K562 (cell line): ENCODE data around the gene CREB3L1. TPM values are rescaled to one million over a fixed set of nuclear protein-coding genes. Genes with fewer than 3 reads are reported as not detected.

Source experiments
- DACH1 ChIP-seq: fragments of 450-650 bp; IDR thresholded peaks from 2 replicates; pipeline ENCODE4 v1.6.1; 2018; ENCODE audit not compliant: partially characterized antibody
- ESRRB ChIP-seq: fragments of 250-450 bp; sonication (Bioruptor Pico); IDR thresholded peaks from 2 replicates; pipeline ENCODE4 v1.5.0; 2020; ENCODE audit warnings: mild to moderate bottlenecking, moderate library complexity, borderline replicate concordance
- ETV1 ChIP-seq: fragments of 450-650 bp; conservative IDR thresholded peaks from 2 replicates; pipeline ENCODE4 v1.6.1; 2016; ENCODE audit warnings: missing genetic modification characterization, control low read depth, low read depth, missing compliant biosample characterization
- FOS ChIP-seq: IDR thresholded peaks from 3 replicates; pipeline ENCODE4 v1.6.1; 2011; ENCODE audit not compliant: insufficient read length; ENCODE audit errors: extremely low read depth
- FUS ChIP-seq: fragments of 200-400 bp; formaldehyde crosslinking; optimal IDR thresholded peaks from 2 replicates; pipeline ENCODE3; 2017; ENCODE audit warnings: low read depth, low read length
- HDAC2 ChIP-seq: fragments of 450-650 bp; IDR thresholded peaks from 2 replicates; pipeline ENCODE4 v1.6.1; 2016; ENCODE audit warnings: mild to moderate bottlenecking
- KLF16 ChIP-seq: IDR thresholded peaks from 2 replicates; pipeline ENCODE4 v1.6.1; 2016; ENCODE audit warnings: antibody characterized with exemption
- MEIS2 ChIP-seq: fragments of 450-650 bp; IDR thresholded peaks from 2 replicates; pipeline ENCODE4 v1.6.1; 2014; ENCODE audit warnings: mild to moderate bottlenecking; ENCODE audit not compliant: partially characterized antibody
- NCOA4 ChIP-seq: fragments of 450-650 bp; IDR thresholded peaks from 2 replicates; pipeline ENCODE4 v1.6.1; 2018; ENCODE audit warnings: mild to moderate bottlenecking; ENCODE audit not compliant: partially characterized antibody
- RBM17 ChIP-seq: fragments of 200-400 bp; formaldehyde crosslinking; IDR thresholded peaks from 2 replicates; pipeline ENCODE4 v1.6.1; 2017; ENCODE audit warnings: low read depth, mild to moderate bottlenecking, low read length, borderline replicate concordance
- ZC3H4 ChIP-seq: sonication (generic); formaldehyde crosslinking; IDR thresholded peaks from 2 replicates; pipeline ENCODE4 v1.9.0; 2021; ENCODE audit warnings: missing genetic modification reagents, borderline replicate concordance
- ZFP30 ChIP-seq: fragments of 250-450 bp; sonication (Bioruptor Pico); IDR thresholded peaks from 2 replicates; pipeline ENCODE4 v1.8.0; 2022; ENCODE audit warnings: moderate library complexity, mild to moderate bottlenecking, inconsistent platforms, borderline replicate concordance
- ZNF121 ChIP-seq: sonication (generic); formaldehyde crosslinking; conservative IDR thresholded peaks from 2 replicates; pipeline ENCODE4 v1.8.0; 2022; ENCODE audit warnings: missing genetic modification reagents
- ZNF165 ChIP-seq: fragments of 250-450 bp; sonication (Bioruptor Pico); IDR thresholded peaks from 2 replicates; pipeline ENCODE4 v1.4.0; 2020; ENCODE audit warnings: borderline replicate concordance
- ZNF695 ChIP-seq: fragments of 450-650 bp; formaldehyde crosslinking; IDR thresholded peaks from 2 replicates; pipeline ENCODE4 v1.4.0; 2020; ENCODE audit warnings: mild to moderate bottlenecking, moderate library complexity
- polyA plus RNA-seq, 8 experiments: library from polyadenylated mRNA; depleted of rRNA in 4 of 8; stranded (reverse) in 5 of 8; unstranded in 3 of 8; fragments of >200 nt; fragmentation: Nextera tagmentation in 2 of 8; fragmentation: Illumina TruSeq in 1 of 8; extraction: Ambion mirVana in 2 of 8; extraction: Trizol in 1 of 8; gene quantifications; 2 replicates each; pipeline versions ENCODE4 v1.2.1 to v1.2.3, GENCODE V29; 2011 to 2014; ENCODE audit warnings: inconsistent platforms in 1 of 8, missing spikeins in 1 of 8
- total RNA-seq, 7 experiments: library from RNA; depleted of rRNA in 6 of 7; stranded (reverse); fragments of >200 nt in 6 of 7; fragmentation: Illumina TruSeq in 2 of 7; extraction: Trizol in 2 of 7; gene quantifications; 2 replicates each; pipeline versions ENCODE4 v1.2.1 to v1.2.3, GENCODE V29; 2011 to 2021; ENCODE audit warnings: low replicate concordance in 1 of 7
- TF ChIP-seq, protein P1 (sequence below): fragments of 250-450 bp; sonication (Bioruptor Pico); IDR thresholded peaks from 2 replicates; pipeline ENCODE4 v1.9.0; 2021; ENCODE audit warnings: mild to moderate bottlenecking, inconsistent platforms
- TF ChIP-seq, protein P2 (sequence below): sonication (generic); formaldehyde crosslinking; IDR thresholded peaks from 2 replicates; pipeline ENCODE4 v1.8.0; 2023; ENCODE audit warnings: mild to moderate bottlenecking, missing genetic modification reagents
- TF ChIP-seq, protein P3 (sequence below): IDR thresholded peaks from 3 replicates; pipeline ENCODE4 v1.6.1; 2011; ENCODE audit warnings: borderline replicate concordance, mild to moderate bottlenecking; ENCODE audit not compliant: insufficient read length, insufficient read depth
- TF ChIP-seq, protein P4 (sequence below): IDR thresholded peaks from 2 replicates; pipeline ENCODE4 v1.6.1; 2012; ENCODE audit warnings: low read depth, low read length, improper control_type of control experiment, borderline replicate concordance

The CREB3L1 gene
- total and polyA plus RNA-seq, 9 of the 15 experiments (the other 6 are each of a cell fraction or from before 2014, with no cell fraction given): 1.2 to 27.6 (median 3.7) TPM

DNA sequence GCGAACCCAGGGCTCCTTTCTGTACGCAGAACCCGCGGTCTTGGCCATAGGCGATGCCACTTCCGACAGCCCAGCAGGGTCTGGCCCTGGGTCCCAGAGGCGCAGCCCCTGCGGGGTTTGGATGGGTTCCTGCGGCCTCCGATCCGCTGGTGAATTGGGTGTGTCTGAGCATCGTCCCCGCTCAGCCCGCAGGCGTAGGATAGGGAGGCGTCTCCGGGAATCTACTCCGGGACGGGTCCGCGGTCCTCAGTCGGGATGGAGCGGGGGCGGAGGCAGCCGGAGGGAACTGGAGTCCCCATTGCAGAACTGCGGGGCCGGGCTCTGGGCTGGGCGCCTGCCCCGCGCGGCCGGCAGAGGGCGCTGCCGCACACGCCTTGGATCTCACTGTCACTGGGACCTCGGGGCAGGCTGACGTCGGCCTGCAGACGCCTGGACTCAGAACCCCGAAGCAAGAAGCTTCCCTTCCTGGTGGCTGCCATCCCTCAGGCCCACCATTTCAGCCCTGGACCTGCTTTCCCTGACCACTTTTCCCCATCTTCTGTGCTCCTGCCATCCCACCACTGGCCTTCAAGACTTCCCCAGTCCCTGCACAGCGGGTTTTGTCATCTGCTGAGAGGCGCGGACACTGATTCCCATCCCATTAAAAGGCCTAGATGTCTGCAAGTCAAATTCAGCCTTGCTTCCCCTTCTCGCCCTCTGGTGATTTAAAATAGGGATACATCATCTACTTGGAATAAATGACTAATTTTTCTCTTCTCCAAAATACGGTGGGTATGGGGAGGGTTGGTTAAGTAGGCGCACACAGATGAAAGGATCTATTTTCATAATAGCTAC is 38.3 kb upstream of the CREB3L1 start (continued):
- TF ChIP-seq, protein P1, sequence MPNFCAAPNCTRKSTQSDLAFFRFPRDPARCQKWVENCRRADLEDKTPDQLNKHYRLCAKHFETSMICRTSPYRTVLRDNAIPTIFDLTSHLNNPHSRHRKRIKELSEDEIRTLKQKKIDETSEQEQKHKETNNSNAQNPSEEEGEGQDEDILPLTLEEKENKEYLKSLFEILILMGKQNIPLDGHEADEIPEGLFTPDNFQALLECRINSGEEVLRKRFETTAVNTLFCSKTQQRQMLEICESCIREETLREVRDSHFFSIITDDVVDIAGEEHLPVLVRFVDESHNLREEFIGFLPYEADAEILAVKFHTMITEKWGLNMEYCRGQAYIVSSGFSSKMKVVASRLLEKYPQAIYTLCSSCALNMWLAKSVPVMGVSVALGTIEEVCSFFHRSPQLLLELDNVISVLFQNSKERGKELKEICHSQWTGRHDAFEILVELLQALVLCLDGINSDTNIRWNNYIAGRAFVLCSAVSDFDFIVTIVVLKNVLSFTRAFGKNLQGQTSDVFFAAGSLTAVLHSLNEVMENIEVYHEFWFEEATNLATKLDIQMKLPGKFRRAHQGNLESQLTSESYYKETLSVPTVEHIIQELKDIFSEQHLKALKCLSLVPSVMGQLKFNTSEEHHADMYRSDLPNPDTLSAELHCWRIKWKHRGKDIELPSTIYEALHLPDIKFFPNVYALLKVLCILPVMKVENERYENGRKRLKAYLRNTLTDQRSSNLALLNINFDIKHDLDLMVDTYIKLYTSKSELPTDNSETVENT (CRISPR knock-in tag): peak; percentile 46; the same call in 1 of the 2 replicates
- no peak for TF ChIP-seq ZNF695 (CRISPR knock-in tag)
- TF ChIP-seq HDAC2: no peak
- no peak for TF ChIP-seq ZC3H4 (CRISPR knock-in tag)
- peak; percentile 48 for TF ChIP-seq MEIS2
- no peak for TF ChIP-seq ZNF165
- 0 out of 2 replicates have a peak, but pooled peaks have one; percentile 46 for TF ChIP-seq ETV1 (tag)
- TF ChIP-seq, protein P2, sequence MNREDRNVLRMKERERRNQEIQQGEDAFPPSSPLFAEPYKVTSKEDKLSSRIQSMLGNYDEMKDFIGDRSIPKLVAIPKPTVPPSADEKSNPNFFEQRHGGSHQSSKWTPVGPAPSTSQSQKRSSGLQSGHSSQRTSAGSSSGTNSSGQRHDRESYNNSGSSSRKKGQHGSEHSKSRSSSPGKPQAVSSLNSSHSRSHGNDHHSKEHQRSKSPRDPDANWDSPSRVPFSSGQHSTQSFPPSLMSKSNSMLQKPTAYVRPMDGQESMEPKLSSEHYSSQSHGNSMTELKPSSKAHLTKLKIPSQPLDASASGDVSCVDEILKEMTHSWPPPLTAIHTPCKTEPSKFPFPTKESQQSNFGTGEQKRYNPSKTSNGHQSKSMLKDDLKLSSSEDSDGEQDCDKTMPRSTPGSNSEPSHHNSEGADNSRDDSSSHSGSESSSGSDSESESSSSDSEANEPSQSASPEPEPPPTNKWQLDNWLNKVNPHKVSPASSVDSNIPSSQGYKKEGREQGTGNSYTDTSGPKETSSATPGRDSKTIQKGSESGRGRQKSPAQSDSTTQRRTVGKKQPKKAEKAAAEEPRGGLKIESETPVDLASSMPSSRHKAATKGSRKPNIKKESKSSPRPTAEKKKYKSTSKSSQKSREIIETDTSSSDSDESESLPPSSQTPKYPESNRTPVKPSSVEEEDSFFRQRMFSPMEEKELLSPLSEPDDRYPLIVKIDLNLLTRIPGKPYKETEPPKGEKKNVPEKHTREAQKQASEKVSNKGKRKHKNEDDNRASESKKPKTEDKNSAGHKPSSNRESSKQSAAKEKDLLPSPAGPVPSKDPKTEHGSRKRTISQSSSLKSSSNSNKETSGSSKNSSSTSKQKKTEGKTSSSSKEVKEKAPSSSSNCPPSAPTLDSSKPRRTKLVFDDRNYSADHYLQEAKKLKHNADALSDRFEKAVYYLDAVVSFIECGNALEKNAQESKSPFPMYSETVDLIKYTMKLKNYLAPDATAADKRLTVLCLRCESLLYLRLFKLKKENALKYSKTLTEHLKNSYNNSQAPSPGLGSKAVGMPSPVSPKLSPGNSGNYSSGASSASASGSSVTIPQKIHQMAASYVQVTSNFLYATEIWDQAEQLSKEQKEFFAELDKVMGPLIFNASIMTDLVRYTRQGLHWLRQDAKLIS (CRISPR knock-in tag): peak; percentile 39
- TF ChIP-seq KLF16: peak; percentile 79
- no peak for TF ChIP-seq ZFP30
- no peak for TF ChIP-seq DACH1
- TF ChIP-seq, protein P3, sequence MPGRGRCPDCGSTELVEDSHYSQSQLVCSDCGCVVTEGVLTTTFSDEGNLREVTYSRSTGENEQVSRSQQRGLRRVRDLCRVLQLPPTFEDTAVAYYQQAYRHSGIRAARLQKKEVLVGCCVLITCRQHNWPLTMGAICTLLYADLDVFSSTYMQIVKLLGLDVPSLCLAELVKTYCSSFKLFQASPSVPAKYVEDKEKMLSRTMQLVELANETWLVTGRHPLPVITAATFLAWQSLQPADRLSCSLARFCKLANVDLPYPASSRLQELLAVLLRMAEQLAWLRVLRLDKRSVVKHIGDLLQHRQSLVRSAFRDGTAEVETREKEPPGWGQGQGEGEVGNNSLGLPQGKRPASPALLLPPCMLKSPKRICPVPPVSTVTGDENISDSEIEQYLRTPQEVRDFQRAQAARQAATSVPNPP: no peak
- no peak for TF ChIP-seq ESRRB (CRISPR knock-in tag)
- no peak for TF ChIP-seq FOS
- TF ChIP-seq RBM17: no peak
- no peak for TF ChIP-seq NCOA4
- TF ChIP-seq FUS: no peak
- TF ChIP-seq ZNF121: no peak
- TF ChIP-seq, protein P4, sequence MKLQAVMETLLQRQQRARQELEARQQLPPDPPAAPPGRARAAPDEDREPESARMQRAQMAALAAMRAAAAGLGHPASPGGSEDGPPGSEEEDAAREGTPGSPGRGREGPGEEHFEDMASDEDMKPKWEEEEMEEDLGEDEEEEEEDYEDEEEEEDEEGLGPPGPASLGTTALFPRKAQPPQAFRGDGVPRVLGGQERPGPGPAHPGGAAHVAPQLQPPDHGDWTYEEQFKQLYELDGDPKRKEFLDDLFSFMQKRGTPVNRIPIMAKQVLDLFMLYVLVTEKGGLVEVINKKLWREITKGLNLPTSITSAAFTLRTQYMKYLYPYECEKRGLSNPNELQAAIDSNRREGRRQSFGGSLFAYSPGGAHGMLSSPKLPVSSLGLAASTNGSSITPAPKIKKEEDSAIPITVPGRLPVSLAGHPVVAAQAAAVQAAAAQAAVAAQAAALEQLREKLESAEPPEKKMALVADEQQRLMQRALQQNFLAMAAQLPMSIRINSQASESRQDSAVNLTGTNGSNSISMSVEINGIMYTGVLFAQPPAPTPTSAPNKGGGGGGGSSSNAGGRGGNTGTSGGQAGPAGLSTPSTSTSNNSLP: 0 out of 2 replicates have a peak, but pooled peaks have one; percentile 41
